Spleen (tissue), 11 donors: ENCODE results near the gene ATG101. TPM values are rescaled to one million over a fixed set of nuclear protein-coding genes. Genes with fewer than 3 reads are reported as not detected.

Experiments used
- DNase-seq: peaks from one replicate; pipeline ENCODE4 v3.0.0-alpha.2; 2020
- H3K27ac ChIP-seq, 8 donors: fragments of 200-600 bp; sonication (generic) in 7 of 8; 1 replicate in 4 of 8; 2 replicates in 4 of 8; pipeline versions ENCODE4 v1.5.0 to v1.8.0; 2016 to 2021; ENCODE audit warnings: inconsistent platforms in 4 of 8, mild to moderate bottlenecking in 4 of 8, moderate library complexity in 1 of 8
- H3K27me3 ChIP-seq, 7 donors: fragments of 200-600 bp; sonication (generic) in 6 of 7; replicated peaks in 1 of 7; 1 replicate in 4 of 7; 2 replicates in 3 of 7; pipeline versions ENCODE4 v1.5.0 to v1.8.0; 2016 to 2021; ENCODE audit warnings: inconsistent platforms in 3 of 7, mild to moderate bottlenecking in 1 of 7
- H3K36me3 ChIP-seq, 6 donors: fragments of 200-600 bp; sonication (generic) in 5 of 6; 1 replicate in 4 of 6; 2 replicates in 2 of 6; pipeline versions ENCODE4 v1.5.0 to v1.8.0; 2016 to 2021; ENCODE audit warnings: inconsistent platforms in 2 of 6
- H3K4me1 ChIP-seq, 6 donors: fragments of 200-600 bp; sonication (generic) in 5 of 6; 1 replicate in 3 of 6; 2 replicates in 3 of 6; pipeline versions ENCODE4 v1.5.0 to v1.8.0; 2016 to 2021; ENCODE audit warnings: inconsistent platforms in 3 of 6
- H3K4me3 ChIP-seq, 8 donors: fragments of 200-600 bp; sonication (generic) in 7 of 8; 1 replicate in 4 of 8; 2 replicates in 4 of 8; pipeline versions ENCODE4 v1.5.0 to v1.8.0; 2016 to 2021; ENCODE audit warnings: inconsistent platforms in 4 of 8, mild to moderate bottlenecking in 4 of 8, moderate library complexity in 2 of 8
- H3K9me3 ChIP-seq, 8 donors: fragments of 200-600 bp; sonication (generic) in 7 of 8; 1 replicate in 4 of 8; 2 replicates in 4 of 8; pipeline versions ENCODE4 v1.5.0 to v1.8.0; 2016 to 2021; ENCODE audit warnings: inconsistent platforms in 4 of 8
- POLR2A ChIP-seq, 3 donors: fragments of 450-650 bp; IDR thresholded peaks; one replicate each; pipeline ENCODE4 v1.5.1; 2017; ENCODE audit warnings: antibody characterized with exemption in 3 of 3, mild to moderate bottlenecking in 1 of 3
- POLR2AphosphoS5 ChIP-seq, 3 donors: sonication (generic); formaldehyde crosslinking; IDR thresholded peaks; one replicate each; pipeline ENCODE4 v1.5.1; 2017; ENCODE audit warnings: antibody characterized with exemption in 3 of 3
- WGBS, 5 donors: extraction: QIAGEN DNeasy Blood & Tissue Kit in 3 of 5; methylation state at CpG; one replicate each; pipeline versions ENCODE4 v1.1.5 to v1.1.7; 2013 to 2018; 5-methylcytosine and 5-hydroxymethylcytosine counted together
- intact Hi-C: fragments of 100-400 bp; cut with DNase I; formaldehyde crosslinking; loops from one replicate; pipeline ENCODE4 v1.15.0; 2023; ENCODE audit warnings: low total_unique reads
- polyA plus RNA-seq, 3 donors: library from polyadenylated mRNA; stranded (reverse); fragments of 200-250 nt; gene quantifications; one replicate each; pipeline ENCODE4 v1.2.1, GENCODE V29; 2013
- total RNA-seq, 7 donors: library from RNA; depleted of rRNA in 3 of 7; stranded (reverse); fragments of >200 nt in 3 of 7; fragmentation: NEBNext Ultra II Directional in 4 of 7; extraction: Animal tissue kit (Norgen Biotek cat#: 25700) in 4 of 7; gene quantifications; one replicate each; pipeline versions ENCODE4 v1.1.0 to v1.2.1, GENCODE V29; 2016 to 2021
- TF ChIP-seq, protein P1 (sequence below), 11 experiments: fragments of 200-600 bp in 7 of 11; fragments of 450-650 bp in 4 of 11; sonication (generic) in 4 of 11; IDR thresholded peaks in 8 of 11; conservative IDR thresholded peaks in 3 of 11; 1 replicate in 7 of 11; 2 replicates in 4 of 11; pipeline versions ENCODE4 v1.4.0 to v1.8.0; 2016 to 2021; ENCODE audit warnings: antibody characterized with exemption in 11 of 11, inconsistent platforms in 4 of 11, mild to moderate bottlenecking in 1 of 11
- donor health status: healthy with polysubstance abuse.
- donor health status: DM: no; HTN: no; CAD: no; lungs with moderate emphysema.
- donor health status: DM: no; HTN: no; CAD: no.
- donor health status: Bipolar disorder and iron deficiency.
- donor health status: healthy.
- donor health status: DM: no; HTN: no; CAD: no.
- donor health status: DM: yes; HTN: yes; CAD: no.

Gene ATG101
- total and polyA plus RNA-seq, 10 donors: 23.5 to 81.1 (median 33.5) TPM

- WGBS, 5 donors: 62 to 73% (median 67%) methylated on average over 8 of the region's 8 CpGs
- H3K9me3 ChIP-seq: no peaks in the 10 kb centered on the region
- DNase-seq: peak; percentile 54
- peaks cover 11 to 58% (median 40%) of the 10 kb centered on the region in 6 donors for H3K4me1 ChIP-seq
- no peak overlapping the region for H3K27ac ChIP-seq
- H3K4me3 ChIP-seq: no peak overlapping the region
- H3K36me3 ChIP-seq: no peaks in the 10 kb centered on the region
- H3K27me3 ChIP-seq: peaks cover 0 to 51% (median 0%) of the 10 kb centered on the region in 7 donors
- TF ChIP-seq POLR2A (IDR thresholded peaks at IDR 0.05): no peak
- TF ChIP-seq, protein P1, sequence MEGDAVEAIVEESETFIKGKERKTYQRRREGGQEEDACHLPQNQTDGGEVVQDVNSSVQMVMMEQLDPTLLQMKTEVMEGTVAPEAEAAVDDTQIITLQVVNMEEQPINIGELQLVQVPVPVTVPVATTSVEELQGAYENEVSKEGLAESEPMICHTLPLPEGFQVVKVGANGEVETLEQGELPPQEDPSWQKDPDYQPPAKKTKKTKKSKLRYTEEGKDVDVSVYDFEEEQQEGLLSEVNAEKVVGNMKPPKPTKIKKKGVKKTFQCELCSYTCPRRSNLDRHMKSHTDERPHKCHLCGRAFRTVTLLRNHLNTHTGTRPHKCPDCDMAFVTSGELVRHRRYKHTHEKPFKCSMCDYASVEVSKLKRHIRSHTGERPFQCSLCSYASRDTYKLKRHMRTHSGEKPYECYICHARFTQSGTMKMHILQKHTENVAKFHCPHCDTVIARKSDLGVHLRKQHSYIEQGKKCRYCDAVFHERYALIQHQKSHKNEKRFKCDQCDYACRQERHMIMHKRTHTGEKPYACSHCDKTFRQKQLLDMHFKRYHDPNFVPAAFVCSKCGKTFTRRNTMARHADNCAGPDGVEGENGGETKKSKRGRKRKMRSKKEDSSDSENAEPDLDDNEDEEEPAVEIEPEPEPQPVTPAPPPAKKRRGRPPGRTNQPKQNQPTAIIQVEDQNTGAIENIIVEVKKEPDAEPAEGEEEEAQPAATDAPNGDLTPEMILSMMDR (IDR thresholded peaks at IDR 0.05 in 8 of 11, conservative IDR thresholded peaks at IDR 0.05 in 3 of 11): no peak
- TF ChIP-seq POLR2AphosphoS5 (IDR thresholded peaks at IDR 0.05): no peak
- intact Hi-C loops: no loop called here
Observed at GRCh38 chr12:52123487-52124186, 53.9 kb downstream of the ATG101 start.

DNA sequence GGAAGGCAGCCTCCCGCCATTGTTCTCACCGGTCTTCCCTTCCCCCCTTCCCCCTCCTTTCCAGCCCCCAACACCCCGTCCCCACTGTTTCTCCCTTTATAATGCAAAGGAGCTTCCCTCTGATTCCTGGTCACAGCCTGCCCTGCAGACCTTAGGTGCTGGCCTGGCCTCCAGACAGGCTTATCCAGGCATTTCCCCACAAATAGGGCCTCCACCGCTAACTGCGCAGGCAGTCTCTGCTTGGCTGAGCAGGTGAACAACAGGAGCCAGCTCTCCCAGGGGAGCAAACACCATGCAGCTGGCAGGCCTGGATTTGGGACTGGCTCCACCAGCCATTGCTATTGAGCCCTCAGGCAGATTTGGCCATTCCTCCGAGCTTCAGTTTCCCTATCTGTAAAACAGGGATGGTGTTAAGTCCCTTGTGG is 55.7 kb downstream of the ATG101 start:
- Histone ChIP-seq H3K4me1 (peaks cover 4 to 39% (median 23%) of the 10 kb centered on the region in 6 donors), H3K36me3 (no peaks in the 10 kb centered on the region), H3K9me3 (no peaks in the 10 kb centered on the region), H3K27me3 (peaks cover 0 to 41% (median 0%) of the 10 kb centered on the region in 7 donors), H3K4me3 (no peak overlapping the region), H3K27ac (peak overlapping the region in 5 of 8 donors; percentile 64 to 87 (median 79))
- peak; percentile 59 for DNase-seq
- TF ChIP-seq POLR2A (IDR thresholded peaks at IDR 0.05) (no peak), POLR2AphosphoS5 (IDR thresholded peaks at IDR 0.05) (no peak)
- TF ChIP-seq, protein P1 (IDR thresholded peaks at IDR 0.05 in 8 of 11, conservative IDR thresholded peaks at IDR 0.05 in 3 of 11): no peak
- WGBS, 5 donors: 85 to 91% (median 87%) methylated on average over 6 of the region's 6 CpGs
- intact Hi-C loops: no loop called here

DNA sequence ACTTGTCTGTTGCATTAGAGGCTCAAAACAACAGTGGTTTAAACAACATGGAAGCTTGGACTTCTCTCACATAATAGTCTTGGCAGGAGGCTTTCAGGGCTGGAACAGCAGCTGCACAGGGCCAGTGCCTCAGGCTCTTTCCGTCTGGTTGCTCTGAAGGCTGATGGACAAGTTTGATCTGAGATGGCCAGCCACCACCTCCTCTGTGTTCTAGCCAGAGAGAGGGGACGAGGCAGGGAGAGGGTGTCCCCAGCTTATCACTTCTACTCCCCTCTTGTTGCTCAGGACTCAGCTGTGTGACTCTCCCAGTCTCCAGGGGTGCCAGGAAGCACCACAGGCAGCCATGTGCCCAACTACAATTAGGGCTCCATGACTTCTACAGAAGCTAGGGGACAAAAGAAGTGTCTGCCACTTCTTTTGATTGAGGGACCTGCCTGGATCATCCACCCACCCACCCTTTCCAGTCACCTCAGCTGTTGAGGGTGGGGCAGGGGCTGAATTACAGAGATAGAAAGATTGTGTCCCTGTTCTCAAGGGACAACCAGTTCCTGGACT is 56.3 kb downstream of the ATG101 start:
- Histone ChIP-seq H3K4me1 (peaks cover 4 to 38% (median 21%) of the 10 kb centered on the region in 6 donors), H3K4me3 (no peak overlapping the region), H3K9me3 (no peaks in the 10 kb centered on the region), H3K27ac (peak overlapping the region in 7 of 8 donors; percentile 13 to 87 (median 75)), H3K36me3 (no peaks in the 10 kb centered on the region), H3K27me3 (peaks cover 0 to 36% (median 0%) of the 10 kb centered on the region in 7 donors)
- peak; percentile 51 for DNase-seq
- intact Hi-C loops: no loop called here
- TF ChIP-seq POLR2AphosphoS5 (IDR thresholded peaks at IDR 0.05) (no peak), POLR2A (IDR thresholded peaks at IDR 0.05) (no peak)
- TF ChIP-seq, protein P1 (IDR thresholded peaks at IDR 0.05 in 8 of 11, conservative IDR thresholded peaks at IDR 0.05 in 3 of 11): no peak
- WGBS, 5 donors: 71 to 94% (median 83%) methylated on average over 2 of the region's 2 CpGs

Other genes with a start within 250 kb of the ATG101 start
- gene FIGNL2, start 221.3 kb upstream of the ATG101 start, total RNA-seq: 1 to 10 TPM in 6 of 7 donors, under 1 TPM in 1; 0.83 to 3.0 (median 1.6) TPM
- gene FIGNL2, start 221.3 kb upstream of the ATG101 start, polyA plus RNA-seq: under 1 TPM; 0.20 to 0.51 (median 0.20) TPM
- not detected for gene ANKRD33, start 181.9 kb upstream of the ATG101 start, total RNA-seq
- not detected for gene ANKRD33, start 181.9 kb upstream of the ATG101 start, polyA plus RNA-seq
- gene ACVRL1, start 162.5 kb upstream of the ATG101 start, total RNA-seq: 100 to 1,000 TPM in 2 of 7 donors, 10 to 100 TPM in 5; 58.6 to 109 (median 92.3) TPM
- gene ACVRL1, start 162.5 kb upstream of the ATG101 start, polyA plus RNA-seq: 10 to 100 TPM; 12.5 to 21.0 (median 13.5) TPM
- gene ACVR1B, start 118.3 kb upstream of the ATG101 start, total RNA-seq: 10 to 100 TPM; 15.7 to 27.6 (median 23.5) TPM
- 1 to 10 TPM; 2.8 to 7.4 (median 2.8) TPM for gene ACVR1B, start 118.3 kb upstream of the ATG101 start, polyA plus RNA-seq
- 100 to 1,000 TPM in 1 of 7 donors, 10 to 100 TPM in 6; 31.7 to 141 (median 69.5) TPM for gene TAMALIN, start 63.0 kb upstream of the ATG101 start, total RNA-seq
- 10 to 100 TPM; 25.5 to 38.2 (median 35.2) TPM for gene TAMALIN, start 63.0 kb upstream of the ATG101 start, polyA plus RNA-seq
- 100 to 1,000 TPM in 1 of 7 donors, 10 to 100 TPM in 6; 12.0 to 113 (median 58.4) TPM for gene NR4A1, start 18.5 kb upstream of the ATG101 start, total RNA-seq
- gene NR4A1, start 18.5 kb upstream of the ATG101 start, polyA plus RNA-seq: 10 to 100 TPM; 11.8 to 43.5 (median 13.7) TPM
- gene SMIM41, start 9.7 kb downstream of the ATG101 start, total RNA-seq: 1 to 10 TPM in 6 of 7 donors, under 1 TPM in 1; 0.64 to 8.1 (median 4.9) TPM
- gene SMIM41, start 9.7 kb downstream of the ATG101 start, polyA plus RNA-seq: 1 to 10 TPM in 2 of 3 donors, under 1 TPM in 1; 0.85 to 1.7 (median 1.1) TPM
- gene KRT80, start 122.0 kb downstream of the ATG101 start, total RNA-seq: under 1 TPM in 2 of 7 donors, not detected in 5; 0.17 to 0.37 TPM
- gene KRT80, start 122.0 kb downstream of the ATG101 start, polyA plus RNA-seq: under 1 TPM in 1 of 3 donors, not detected in 2; 0.03 TPM
- 1 to 10 TPM in 1 of 7 donors, under 1 TPM in 3, not detected in 3; 0.73 to 1.5 (median 0.83) TPM for gene KRT7, start 163.3 kb downstream of the ATG101 start, total RNA-seq
- 1 to 10 TPM; 1.2 to 1.9 (median 1.6) TPM for gene KRT7, start 163.3 kb downstream of the ATG101 start, polyA plus RNA-seq
- under 1 TPM in 2 of 7 donors, not detected in 5; 0.17 to 0.26 TPM for gene KRT86, start 204.7 kb downstream of the ATG101 start, total RNA-seq
- under 1 TPM in 2 of 3 donors, not detected in 1; 0.08 to 0.09 TPM for gene KRT86, start 204.7 kb downstream of the ATG101 start, polyA plus RNA-seq
- gene KRT81, start 221.6 kb downstream of the ATG101 start, total RNA-seq: not detected
- under 1 TPM in 2 of 3 donors, not detected in 1; 0.05 to 0.37 TPM for gene KRT81, start 221.6 kb downstream of the ATG101 start, polyA plus RNA-seq